Stimulated activated CD4-positive, alpha-beta T cell treated with anti-CD3 and anti-CD28 coated beads, Interleukin-1b, Interleukin-23, amount 100 ng/mL, for 1 hour (primary cell): ENCODE results near the gene SLC12A4.
"Not testable (repeated sequence)": the region's sequence is repeated elsewhere in the genome, so short reads cannot be mapped to it uniquely, and the experiment has no call there.

ENCODE experiments used
- DNase-seq, 2 donors: peaks; one replicate each; pipeline ENCODE4 v3.0.0-alpha.2; 2020; ENCODE audit warnings: low read depth in 2 of 2

SLC12A4 gene

DNA sequence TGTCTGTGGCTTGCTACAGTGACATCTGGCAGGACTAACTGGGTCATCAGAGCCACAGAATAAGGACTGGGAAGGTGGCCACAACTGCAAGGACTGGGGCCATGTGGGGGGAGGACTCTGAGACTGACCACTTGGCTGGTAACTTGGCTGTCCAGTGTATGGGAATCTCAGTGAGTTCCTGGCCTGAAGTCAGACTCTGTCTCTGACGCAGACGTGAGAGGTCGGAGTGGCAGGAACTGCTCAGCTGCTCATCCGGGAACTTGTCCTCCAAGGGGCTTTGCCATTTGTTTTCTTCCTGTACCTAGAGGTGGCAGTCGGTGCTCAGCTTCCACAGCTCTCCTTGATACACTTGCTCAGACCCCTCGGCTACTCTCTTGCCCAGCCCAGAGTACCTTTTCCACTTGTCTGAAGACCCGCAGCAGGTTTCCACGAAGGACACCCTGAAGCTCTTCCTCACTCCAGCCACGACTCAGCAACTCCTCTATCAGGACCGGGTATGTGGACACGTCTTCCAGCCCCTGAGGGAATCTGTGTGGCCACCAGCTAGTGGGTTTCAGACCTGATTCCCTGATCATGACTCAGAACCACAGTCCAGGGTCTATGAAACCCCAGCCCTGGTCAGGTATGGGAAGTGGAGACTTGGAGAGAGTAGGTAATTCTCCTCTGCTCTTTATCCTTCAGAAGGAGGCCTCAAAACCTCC lies 19.2 kb upstream of the SLC12A4 start:
- no peak for DNase-seq

DNA sequence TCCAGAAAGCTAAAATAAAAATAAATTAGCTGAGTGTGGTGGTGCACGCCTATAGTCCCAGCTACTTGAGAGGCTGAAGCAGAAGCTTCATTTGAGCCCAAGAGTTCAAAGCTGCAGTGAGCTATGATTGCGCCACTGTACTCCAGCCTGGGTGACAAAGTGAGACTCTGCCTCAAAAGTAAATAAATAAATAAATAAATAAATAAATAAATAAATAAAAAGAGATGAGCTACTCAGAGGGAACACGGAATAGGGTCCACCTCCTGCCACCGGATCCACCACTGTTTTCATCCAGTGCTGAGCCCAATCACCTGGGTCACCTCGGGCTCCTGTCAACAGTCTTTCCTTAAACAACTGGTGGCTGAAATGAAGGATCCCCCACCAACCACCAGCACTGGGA lies 18.5 kb upstream of the SLC12A4 start:
- DNase-seq, result no peak

- no peak for DNase-seq
These were observed 13.7 kb upstream of the SLC12A4 start for GRCh38 chr16:67982011-67982696.

GRCh38 chr16:67979955-67980678 lies 11.7 kb upstream of the SLC12A4 start, which contains the start of gene DPEP3:
Gene DPEP3, minus strand, starts transcription at chr16:67980499. Its CDS starts 119 bp downstream, at chr16:67980380.
- no peak for DNase-seq

DNA sequence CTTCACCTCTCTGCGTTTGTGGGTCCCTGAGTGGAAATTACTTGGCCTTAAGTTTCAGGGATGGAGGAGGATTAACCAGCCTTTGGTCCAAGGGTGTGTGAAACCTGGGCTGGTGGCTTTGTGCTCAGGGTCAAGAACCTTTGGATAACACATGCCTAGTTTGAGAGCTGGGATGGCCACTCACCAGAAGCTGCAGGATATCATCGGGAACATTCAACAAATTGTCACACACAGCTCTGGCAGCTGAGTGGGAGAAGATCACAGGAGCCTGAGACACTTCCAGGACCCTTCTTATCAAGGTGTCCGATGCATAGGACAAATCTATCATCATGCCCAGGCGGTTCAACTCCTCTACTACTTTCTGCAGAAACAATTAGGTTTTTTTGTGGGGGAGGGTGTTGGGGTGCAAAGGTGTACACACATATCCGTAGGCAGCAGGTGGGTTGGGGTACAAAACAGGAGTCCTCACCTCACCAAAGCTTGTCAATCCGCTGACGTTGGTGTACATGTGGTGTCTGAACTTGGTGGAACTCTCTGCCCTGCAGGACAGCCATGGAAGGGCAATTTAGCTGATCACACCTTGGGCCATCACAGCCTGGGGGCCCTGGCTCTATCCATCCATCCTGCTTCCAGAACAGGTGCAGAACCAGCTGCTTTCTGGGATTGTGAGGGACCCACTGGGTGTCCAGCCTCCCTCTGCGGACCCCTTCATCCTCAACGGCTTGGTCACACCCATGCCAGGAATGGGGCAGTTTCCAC lies 9.2 kb upstream of the SLC12A4 start:
- DNase-seq, result no peak

GRCh38 chr16:67977005-67977404 lies 8.6 kb upstream of the SLC12A4 start:
- DNase-seq, result no peak

GRCh38 chr16:67976205-67976604 lies 7.8 kb upstream of the SLC12A4 start:
- no peak for DNase-seq

DNA sequence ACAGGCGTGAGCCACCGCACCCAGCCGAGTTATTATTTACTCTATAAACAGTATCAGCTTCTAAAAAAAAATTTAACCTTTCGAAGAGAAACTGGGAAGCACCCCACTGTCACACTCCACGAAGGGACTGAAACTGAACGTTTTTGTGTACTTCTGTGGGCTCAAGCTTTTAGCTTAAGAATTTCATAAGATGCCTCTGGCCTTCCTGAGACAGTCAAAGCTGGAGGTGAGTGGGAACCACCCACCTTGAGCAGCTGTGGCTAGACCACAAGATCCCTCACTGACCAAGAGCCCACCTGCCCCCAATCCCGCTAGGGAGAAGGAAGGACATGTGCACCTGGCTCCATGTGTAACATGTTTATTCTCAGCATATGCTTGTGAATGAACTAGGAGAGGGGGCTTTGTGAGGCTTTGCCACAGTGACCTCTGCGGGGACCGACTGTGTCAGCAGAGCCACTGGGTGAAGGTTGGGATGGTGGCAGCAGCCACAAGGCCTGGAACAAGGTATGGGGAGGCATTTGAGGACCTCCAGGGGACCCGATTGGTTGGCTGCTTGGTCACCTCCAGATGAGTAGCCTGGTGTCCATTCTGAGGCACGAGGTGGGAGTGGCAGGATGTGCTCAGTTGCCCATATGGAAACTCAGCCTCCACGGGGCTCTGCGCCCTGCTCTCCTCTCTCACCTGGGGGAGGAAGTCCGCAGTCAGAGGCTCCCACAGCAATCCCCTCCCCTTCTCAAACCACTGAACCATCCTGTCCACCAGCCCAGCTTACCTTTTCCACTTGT lies 7.1 kb upstream of the SLC12A4 start:
- DNase-seq, result no peak

GRCh38 chr16:67972285-67972684 lies 3.8 kb upstream of the SLC12A4 start:
- not testable (repeated sequence) for DNase-seq

DNA sequence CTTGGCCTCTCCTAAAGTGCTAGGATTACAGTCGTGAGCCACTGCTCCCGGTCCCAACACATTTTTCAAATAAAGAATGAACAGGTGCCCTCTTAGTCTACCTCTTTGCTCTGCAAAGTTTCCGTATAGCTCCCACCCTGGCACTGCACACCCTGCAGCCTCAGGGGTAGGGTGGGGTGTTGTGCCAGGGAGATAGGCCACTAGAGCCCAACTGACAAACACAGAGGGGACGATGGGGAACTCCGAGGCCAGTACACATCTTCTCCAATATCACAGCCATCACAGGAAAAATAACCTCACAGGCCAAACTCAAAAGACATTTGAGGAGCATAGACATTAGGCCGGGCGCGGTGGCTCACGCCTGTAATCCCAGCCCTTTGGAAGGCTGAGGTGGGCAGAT lies 2.7 kb upstream of the SLC12A4 start:
- DNase-seq, result no peak

- DNase-seq, result no peak
These were observed 1.0 kb upstream of the SLC12A4 start for GRCh38 chr16:67969254-67970039.

DNA sequence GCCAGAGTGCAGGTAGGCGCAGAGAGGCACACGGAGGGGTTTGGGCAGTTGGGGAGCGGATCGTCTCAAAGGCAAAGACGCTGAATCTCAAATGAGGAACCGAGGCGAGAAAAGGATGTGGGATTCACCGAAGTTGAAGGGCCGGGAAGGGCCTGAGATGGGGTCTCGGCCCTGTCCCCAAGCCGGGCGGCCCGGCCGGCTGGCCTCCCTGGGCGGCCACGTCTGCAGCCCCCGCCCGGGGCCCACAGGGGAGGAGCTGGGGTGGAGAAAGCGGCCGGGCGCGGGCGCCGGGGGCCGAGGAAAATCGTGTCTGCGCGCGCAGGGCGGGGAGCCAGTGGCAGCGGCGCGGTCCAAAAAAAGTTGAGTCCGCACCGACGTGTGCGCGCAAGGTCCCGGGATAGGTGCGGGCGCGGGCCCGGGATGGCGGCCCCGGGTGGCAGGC lies 458 bp downstream of the SLC12A4 start:
- no peak for DNase-seq

DNA sequence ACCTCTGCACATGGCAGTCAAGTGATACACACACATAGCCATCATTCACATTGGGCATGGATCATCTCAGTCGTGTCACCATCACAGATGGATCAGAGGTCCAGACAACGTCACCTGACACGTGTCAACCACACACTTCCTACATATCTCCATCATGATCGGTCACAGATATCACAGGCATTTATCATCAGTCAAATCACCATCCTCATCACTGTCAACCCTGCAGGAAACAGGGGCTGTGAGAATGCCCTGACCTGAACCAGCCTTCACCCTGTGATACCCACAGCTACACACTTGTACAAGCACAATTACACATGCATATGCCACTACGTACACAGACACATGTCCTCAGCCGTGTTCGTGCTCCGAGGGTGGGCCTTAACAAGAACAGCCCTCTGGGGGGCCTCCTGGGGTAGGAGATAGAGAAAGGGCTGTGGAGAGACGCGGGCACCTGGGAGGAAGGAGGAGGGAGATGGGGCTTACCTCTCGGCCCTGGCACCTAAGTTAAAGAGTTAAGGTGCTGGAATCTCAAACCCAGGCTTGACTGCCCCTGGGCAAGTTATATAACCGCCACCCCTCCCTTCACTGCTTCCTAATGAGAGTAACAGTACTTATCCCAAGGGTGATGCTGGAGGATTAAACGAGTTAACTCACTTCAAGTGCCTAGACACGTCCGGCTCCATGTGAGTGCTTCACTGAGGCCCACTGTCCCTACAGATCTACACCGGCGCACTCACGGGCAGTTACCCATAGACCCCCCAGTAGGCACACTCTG lies 1.1 kb downstream of the SLC12A4 start:
- DNase-seq, result no peak

- no peak for DNase-seq
These were observed 1.8 kb downstream of the SLC12A4 start for GRCh38 chr16:67966549-67967182.

DNA sequence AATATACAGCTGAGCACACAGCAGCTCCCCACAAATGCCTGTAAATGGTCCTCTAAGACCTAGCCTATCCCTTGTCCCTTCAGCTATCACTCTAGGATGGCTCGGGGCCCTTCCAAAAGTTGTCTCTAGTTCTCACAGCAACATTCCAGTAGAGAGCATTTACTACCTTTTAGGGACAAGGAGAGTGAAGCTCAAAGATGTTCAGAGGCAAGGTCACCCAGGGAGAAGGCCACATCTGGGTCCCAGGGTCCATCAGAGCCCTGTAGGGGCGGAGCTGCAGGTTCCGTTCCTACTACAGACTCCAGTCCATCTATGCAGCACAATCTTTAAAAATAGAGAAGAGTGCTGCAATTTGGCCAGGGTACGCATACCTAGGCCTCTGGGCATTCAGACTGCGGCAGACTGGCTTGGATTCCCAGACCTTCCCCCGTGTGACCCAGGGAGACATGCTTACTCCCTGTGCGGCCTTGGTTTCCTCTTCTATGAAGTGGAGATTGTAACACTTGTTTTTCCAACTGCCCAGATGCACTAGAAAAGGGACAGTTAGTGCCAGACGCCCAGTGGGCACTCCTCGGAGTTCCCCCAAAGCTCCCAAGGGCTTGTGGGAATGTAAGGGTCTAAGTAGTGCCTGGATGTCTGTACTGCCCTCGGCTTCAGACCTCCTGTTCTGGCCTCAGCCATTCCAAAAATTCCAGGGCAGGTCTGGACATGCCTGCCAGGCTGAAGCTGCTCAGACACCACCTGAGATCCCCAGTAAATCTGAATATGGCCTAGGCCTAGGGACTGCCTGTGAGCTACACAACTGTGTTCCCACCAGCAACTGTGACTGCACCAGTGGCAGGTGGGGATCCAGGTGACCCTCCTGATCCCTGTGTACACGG lies 2.5 kb downstream of the SLC12A4 start:
- no peak for DNase-seq

DNA sequence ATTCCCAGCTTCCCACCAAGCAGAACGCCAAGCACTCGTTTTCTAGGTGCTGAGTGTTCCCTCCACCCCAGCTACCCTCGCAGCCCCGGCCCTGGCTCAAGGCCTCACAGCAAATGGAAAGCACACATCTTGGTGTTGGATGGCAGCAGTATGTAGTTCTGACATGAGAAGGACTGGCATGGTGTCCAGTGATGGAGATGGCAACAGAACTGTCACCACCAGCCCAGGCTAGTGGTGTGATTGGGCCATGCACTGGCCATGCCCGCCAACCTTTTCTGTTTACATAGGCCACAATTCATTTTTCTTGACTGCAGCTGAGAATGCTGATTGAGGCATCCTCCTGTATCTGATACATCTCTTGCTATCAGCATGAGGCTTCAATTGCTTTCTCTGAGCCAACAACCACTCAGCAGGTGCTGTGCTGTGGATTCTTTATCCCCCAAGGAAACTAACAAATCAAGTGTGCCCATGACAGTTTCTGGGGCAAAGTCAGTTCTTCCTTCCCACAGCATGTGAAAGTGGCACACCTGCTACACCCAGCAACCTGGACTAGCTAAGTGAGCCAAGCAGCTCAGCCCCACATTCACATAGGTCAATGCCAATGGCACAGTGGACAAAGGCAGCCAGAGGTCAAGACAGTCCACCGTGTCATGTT lies 3.8 kb downstream of the SLC12A4 start:
- DNase-seq, result no peak

- DNase-seq, result no peak
These were observed 4.6 kb downstream of the SLC12A4 start for GRCh38 chr16:67963662-67964321.
